Activated naive CD4-positive, alpha-beta T cell (primary cell): Measurements from ENCODE around the gene HDAC3.
A peak's percentile ranks its signal among the peaks of the same experiment; 100 is the strongest.

Source experiments
- DNase-seq, 4 experiments: peaks; one replicate each; lab custom pipeline; 2025; lab: John Stamatoyannopoulos, UW

The HDAC3 gene

DNA sequence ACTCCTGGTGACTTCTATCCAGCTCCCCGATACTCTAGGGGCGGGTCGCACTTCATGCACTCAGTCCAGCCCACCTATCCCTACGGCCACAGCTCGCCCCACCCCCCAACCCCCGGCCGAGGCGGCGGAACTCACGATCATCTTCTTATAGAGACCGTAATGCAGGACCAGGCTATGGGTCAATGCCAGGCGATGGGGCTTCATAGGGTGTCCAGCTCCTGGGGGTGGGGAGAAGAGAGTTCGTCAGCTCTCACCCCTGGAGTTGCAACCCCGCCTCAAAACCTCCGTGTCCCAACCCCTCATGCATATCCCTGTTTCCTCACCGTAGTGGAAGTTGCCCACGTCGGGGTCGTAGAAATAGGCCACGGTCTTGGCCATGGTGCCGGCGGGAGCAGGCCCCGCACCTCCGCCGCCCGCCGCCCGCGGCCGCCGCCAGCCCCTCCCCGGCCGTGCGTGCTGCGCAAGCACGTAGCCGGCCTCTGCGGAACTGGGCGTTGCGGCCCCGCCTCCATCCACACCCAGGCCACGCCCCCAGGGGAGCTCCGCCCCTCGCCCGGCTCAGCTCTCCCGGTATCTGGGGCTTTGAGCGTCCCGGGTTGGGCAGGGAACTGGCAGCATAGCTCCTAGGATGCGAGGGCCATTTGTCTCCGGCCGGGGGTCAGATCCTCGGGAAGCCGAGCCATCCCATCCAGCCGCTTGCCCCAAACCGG is at the start of gene HDAC3, which contains the start of gene RELL2:
TSS of gene HDAC3 (minus strand) at position 437 of the 710 bp plus-strand sequence. CDS start at position 378, 59 bp downstream.
TSS of gene RELL2 (plus strand) at position 585 of the 710 bp plus-strand sequence. CDS start 1,229 bp downstream, outside the sequence.
- peak; percentile 83 to 92 (median 90) for DNase-seq

DNA sequence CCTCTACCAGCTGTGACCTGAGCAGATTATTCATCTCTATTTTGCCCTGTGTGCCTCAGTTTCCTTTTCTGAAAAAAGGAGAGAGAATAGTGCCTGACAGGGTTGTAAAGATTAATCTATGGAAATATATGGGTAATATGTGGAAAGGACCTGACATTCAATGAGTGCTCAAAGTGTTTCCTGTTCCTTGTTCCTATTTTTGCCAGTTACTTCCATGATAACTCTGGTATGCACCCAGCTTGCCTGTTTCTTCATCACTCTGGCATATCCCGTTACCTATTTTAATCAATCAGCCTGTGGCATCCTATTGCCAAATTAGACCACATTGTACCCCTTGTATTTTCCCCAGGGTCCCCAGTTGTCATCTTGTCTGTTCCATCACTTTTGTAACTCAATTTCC is 48.9 kb upstream of the HDAC3 start:
- no peak for DNase-seq

DNA sequence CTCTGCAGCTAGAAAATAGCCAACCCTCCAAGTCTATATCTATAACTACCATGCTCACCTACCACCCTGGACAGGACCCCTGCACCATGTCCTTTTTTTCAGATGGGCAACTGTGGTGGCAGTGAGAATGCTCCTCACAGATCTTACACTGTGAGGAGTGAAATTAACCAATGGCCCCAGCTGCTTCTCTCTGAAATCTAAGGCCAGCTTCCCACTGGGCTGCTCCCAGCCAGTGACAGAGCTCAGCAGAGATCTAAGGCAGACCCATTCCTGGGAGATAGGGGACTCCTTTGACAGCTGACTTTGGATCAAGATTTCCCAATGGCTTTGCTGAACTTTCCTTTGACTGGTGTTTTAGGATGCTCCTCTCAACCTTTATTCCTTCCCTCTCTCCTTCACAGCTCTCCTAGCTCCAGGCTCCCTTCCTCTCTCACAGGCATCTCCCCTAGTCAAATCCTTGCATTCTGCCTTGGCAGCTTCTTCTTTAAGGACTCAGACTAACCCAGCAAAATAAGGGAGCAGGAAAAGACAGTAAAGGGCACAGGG is 47.0 kb upstream of the HDAC3 start:
- no peak for DNase-seq

DNA sequence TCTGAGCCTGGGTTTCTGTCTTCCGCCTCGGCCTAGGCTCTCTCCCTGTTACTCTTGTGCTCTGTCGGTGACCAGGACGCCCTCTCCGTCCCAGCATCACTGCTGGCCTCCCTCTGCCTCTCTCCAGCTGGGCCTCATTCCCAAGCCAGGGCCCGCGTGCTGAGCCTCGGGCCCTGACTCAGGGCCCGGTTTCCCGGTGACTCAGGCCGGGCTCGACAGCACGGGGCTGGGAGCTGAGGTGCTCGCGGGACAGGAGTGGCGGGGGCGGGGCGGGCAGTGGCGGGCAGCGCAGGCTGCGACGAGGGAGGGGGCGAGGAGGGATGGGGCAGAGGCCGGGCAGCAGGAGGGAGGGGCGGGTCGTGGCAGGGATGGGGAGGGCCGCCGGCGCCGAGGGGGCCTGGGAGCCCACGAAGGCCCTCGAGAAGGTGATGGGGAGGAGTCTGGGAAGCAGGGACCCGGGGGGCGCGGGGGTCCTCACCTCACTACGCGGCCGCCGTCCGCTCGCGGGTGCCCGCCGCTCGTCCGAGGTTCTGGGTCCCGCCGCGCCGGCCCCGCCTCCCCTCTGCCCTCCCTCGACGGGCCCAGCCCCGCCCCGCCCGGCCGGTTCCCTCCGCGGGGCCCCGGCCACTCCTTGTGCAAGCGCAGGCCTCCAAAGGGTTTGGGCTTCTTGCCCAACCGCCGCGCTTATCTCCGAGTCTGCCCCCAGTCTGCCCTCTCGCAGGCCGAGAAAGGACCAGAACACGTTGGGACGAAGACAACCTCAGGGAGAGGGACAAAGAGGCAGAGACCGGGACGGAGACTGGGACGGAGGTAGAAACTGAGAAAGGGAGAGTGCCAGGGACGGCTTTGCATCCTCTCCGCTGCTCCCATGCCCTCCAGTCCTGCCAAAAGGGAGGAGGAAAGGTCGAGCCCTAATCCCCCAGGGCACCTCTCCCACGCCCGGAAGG is 45.3 kb upstream of the HDAC3 start, which contains the start of gene ARAP3:
TSS of gene ARAP3 (minus strand) at position 536 of the 947 bp plus-strand sequence. CDS start 1,744 bp downstream, outside the sequence.
- peak in 2 of 4 experiments; percentile 8 to 15 for DNase-seq

DNA sequence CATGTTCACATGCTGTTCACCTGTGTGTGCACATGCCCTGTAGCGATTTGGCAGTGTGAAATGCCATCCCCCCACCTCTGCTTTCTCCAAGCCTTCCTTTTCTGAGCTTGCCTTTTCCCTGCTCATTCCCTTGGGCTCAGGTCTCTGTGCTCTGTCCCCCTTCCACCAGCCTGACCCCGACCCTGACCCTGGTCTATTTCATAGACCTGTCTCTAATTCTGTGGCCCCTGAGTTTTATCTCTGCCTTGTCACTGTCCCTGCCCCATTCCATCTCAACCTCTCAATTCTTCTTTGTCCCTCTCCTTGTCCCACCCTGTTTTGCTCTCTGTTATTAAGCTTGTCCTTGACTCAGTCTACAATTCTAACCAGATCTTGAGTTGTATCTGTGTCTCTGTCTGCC is 44.6 kb upstream of the HDAC3 start:
- DNase-seq = no peak

- no peak for DNase-seq
Measured at GRCh38 chr5:141680751-141681201, 44.1 kb upstream of the HDAC3 start.

- DNase-seq = no peak
Measured at GRCh38 chr5:141680178-141680577, 43.5 kb upstream of the HDAC3 start.

DNA sequence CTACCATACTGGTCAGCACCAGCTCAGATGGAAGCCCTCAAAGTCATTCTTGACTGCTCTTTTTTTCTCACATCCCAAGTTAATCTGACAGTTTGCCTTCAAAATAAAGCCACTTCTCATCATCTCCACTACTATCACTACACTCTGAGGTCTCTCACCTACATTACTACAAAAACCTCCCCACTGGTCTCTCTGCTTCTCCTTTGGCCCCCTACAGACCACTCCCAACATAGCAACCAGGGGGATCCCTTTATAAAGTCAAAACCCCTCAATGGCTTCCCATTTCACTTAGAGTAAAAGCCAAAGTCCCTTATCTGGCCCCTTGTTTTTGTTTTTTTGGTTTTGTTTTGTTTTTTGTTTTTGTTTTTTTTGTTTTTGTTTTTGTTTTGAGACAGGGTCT is 40.8 kb upstream of the HDAC3 start:
- DNase-seq = no peak

- DNase-seq = no peak
Measured at GRCh38 chr5:141675672-141676071, 39.0 kb upstream of the HDAC3 start.

DNA sequence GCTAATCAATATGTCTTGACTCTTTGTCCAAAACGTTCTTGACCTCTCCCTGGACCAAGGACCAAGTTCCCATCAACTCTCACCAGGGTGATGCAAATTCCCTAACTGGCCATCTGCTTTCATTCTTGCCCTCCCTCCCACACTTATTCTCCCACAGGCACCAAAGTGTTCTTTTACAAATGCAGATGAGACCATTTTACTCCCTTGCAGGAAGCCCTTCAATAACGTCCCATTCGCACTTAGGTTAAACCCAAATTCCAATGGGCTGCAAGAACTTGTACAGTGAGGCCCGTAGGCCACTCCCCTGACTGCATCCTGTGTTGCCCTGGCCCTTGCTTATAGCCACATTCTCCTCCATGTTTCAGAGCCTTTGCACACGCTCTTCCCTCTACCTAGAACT is 38.1 kb upstream of the HDAC3 start:
- DNase-seq = no peak

DNA sequence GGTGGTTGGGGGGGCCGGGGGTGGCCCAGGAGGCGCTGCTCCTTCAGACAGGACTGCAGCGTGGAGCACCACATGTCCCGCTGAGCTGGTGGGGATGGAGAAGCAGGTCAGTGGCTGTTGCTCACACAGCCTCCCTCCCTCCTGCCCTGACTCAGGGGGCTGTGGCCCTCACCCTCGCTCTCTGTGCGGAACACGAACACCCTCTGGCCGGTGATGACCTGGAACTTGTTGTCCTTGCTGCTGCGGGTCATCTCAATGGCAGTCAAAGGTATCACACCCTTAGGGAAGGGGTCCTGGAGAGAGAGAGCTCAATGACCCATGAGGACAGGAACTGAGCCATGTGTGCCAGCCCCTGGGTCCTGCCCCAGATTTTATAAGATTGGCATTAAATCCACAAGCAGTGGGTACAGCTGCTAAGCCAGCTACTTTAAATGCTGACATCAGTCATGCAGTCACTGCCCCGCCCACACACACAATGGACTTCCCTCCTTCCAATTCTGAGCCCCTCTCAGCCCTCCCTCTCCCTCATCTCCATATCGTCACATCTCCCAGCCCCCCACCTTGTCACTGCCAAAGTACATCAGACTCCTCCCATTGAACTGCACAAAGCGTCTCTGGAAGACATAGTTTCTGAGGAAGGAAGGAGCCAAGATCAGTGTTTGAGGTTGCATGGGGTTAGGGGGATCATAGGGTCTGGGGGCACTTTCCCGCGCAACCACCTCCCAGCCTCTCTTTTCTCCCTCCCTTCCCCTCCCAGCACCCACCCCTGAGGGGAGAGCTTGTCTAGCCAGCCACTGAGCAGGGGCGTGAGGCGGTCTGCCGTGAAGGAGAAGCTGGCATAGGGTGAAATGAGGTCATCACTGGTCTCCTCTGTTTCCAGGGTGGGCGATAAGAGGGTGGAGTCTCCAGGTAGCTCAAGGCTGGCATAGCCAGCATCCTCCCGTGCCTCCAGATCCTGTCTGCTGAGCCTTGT is 36.5 kb upstream of the HDAC3 start:
- no peak for DNase-seq

DNA sequence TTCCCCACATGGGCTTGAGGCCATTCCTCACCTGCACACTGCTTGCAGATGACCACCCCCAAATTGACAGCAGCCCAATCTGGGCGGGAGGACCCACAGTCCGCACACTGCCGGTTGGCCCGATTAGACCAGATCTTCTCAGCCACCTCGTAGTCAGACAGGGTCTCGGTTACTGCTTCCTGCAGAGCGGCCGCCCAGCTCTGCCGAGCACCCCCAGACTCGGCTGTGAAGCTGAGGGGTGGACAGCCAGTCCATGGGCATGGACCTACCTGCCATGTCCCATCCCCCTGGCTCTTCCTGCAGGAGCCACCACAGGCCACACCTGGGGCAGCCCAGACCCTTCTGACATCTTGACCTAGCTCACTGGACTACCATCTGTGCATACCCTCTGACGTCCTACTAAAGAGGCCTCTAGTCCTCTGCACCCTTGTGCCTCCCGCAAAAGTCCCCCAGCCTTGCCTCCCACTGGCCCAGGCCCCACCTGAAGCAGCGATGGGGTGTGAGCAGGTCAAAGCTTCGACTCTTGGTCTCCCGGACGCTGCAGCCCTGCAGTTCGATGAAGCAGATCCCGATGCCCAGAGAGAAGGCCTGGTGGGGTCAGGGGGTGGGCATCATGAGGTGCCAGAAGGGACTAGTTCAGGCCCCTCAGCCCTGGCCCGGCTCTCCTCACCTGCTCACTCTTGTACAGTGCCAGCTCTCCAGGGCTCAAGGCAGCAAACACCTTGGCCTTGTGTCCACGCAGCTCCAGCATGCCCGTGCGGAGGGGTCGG is 35.6 kb upstream of the HDAC3 start:
- no peak for DNase-seq

DNA sequence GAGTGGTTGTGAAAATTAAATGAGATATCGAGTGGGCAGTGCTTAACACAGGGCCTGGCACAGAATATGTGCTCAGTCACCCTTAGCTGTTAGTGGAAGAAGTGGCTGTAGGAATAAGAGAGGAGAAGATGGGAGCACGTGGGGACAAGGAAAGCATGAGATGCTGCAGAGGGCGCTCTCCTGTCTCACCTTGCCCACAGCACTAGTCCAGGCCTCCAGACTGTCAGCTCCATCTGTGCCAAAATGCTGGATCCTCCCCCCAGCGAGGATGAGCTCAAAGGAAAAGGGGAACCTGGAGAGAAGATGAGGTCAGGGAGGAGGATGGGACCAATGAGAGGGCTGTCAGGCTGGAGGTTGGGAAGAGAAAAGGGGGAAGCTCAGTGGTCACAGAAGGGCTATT is 32.9 kb upstream of the HDAC3 start:
- DNase-seq = no peak

- no peak for DNase-seq
Measured at GRCh38 chr5:141668601-141669265, 32.1 kb upstream of the HDAC3 start.

- DNase-seq = no peak
Measured at GRCh38 chr5:141665995-141666940, 29.6 kb upstream of the HDAC3 start.

GRCh38 chr5:141664733-141665461 is 28.2 kb upstream of the HDAC3 start:
- peak; percentile 57 to 69 (median 64) for DNase-seq

DNA sequence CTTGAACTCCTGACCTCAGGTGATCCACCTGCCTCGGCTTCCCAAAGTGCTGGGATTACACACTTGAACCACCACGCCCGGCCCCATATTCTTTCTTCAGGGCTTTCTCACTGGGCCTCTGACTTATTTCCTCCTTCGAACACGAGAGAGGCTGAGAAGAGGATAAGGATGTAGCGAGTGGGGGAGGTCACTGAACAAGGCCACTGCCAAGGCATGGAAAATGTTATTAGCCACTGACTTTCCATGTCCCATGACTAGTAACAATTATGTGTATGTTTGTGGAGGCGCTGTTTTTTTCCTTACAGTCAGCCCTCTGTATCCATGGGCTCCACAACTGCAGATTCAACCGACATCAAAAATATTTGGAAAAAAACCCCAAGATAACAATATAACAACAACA is 26.9 kb upstream of the HDAC3 start:
- no peak for DNase-seq

DNA sequence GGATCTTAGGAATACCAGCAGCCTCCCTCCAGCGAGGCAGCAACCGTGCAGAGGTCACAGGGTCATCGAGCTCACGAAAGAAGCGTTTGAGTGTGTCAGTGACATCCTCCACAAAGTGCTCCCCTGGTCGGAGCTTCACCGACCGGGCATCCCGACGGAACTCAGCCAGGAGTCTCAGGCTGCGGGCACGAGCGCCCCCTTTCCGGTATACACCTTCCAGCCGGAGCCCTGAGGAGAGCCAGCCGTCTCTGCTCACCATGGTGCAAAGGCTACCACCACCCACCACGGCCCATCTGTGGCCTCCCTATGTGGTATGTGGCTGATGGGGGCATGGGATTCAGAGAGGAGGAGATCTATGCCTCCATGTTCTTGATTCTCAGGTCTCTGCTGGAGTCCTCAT is 25.4 kb upstream of the HDAC3 start:
- DNase-seq = no peak
